SH-SY5Y (cell line): ENCODE measurements around the gene PRPF18.

Experiments
- GATA2 ChIP-seq: IDR thresholded peaks from 2 replicates; pipeline ENCODE4 v1.6.1; 2011; ENCODE audit warnings: mild to moderate bottlenecking, low read depth, low read length
- GATA3 ChIP-seq: IDR thresholded peaks from 2 replicates; pipeline ENCODE4 v1.6.1; 2011; ENCODE audit warnings: low read depth, mild to moderate bottlenecking, low read length, moderate library complexity

DNA sequence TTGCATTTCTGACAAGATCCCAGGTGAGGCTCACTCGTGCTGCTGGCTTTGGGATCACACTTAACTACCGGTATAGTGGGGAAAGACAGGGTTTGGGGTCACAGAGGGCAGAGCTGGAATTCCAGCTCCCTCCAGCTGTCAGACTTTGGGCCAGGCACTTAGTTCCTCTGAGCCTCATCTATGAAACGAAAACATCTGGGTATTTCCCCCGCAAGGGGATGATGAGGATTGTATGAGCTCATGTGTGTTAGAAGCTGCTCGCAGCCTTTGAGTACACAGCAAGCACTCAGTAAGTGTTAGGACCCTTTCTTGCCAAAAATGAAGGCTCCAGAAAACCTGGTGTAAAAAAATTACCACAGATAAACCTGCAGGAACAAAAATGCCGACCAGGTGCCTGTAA lies 66.1 kb downstream of the PRPF18 start:
- TF ChIP-seq GATA2 (no peak), GATA3 (no peak)
